ENCODE measurements around the gene MASP2.

GRCh38 chr1:11025618-11026017 lies 21.4 kb downstream of the MASP2 start:
- TF ChIP-seq SIN3A (IDR thresholded peaks at IDR 0.05; ENCODE audit: borderline replicate concordance, low read depth, low read length) = no peak
- TF ChIP-seq, protein P1, sequence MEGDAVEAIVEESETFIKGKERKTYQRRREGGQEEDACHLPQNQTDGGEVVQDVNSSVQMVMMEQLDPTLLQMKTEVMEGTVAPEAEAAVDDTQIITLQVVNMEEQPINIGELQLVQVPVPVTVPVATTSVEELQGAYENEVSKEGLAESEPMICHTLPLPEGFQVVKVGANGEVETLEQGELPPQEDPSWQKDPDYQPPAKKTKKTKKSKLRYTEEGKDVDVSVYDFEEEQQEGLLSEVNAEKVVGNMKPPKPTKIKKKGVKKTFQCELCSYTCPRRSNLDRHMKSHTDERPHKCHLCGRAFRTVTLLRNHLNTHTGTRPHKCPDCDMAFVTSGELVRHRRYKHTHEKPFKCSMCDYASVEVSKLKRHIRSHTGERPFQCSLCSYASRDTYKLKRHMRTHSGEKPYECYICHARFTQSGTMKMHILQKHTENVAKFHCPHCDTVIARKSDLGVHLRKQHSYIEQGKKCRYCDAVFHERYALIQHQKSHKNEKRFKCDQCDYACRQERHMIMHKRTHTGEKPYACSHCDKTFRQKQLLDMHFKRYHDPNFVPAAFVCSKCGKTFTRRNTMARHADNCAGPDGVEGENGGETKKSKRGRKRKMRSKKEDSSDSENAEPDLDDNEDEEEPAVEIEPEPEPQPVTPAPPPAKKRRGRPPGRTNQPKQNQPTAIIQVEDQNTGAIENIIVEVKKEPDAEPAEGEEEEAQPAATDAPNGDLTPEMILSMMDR (IDR thresholded peaks at IDR 0.05) = no peak
- no peak for TF ChIP-seq USF1 (IDR thresholded peaks at IDR 0.05; ENCODE audit: borderline replicate concordance, low read depth)
- no peak for TF ChIP-seq FOXJ3 (CRISPR knock-in tag; IDR thresholded peaks at IDR 0.05)
- TF ChIP-seq NRF1 (IDR thresholded peaks at IDR 0.05; ENCODE audit: low read depth, low read length) = no peak
- no peak for TF ChIP-seq POLR2AphosphoS5 (IDR thresholded peaks at IDR 0.05; ENCODE audit: low read depth, low read length)

Measured in SK-N-SH (cell line).